Suprapubic skin (tissue), 3 donors: ENCODE measurements around the gene CD2AP.

ENCODE experiments used
- CTCF ChIP-seq, 2 donors: fragments of 200-600 bp in 1 of 2; fragments of 450-650 bp in 1 of 2; sonication (generic) in 1 of 2; IDR thresholded peaks; one replicate each; pipeline ENCODE4 v1.5.1; 2016 to 2019; ENCODE audit warnings: antibody characterized with exemption in 2 of 2, mild to moderate bottlenecking in 1 of 2, moderate library complexity in 1 of 2
- POLR2A ChIP-seq, 2 donors: fragments of 450-650 bp; IDR thresholded peaks; one replicate each; pipeline ENCODE4 v1.6.1; 2017; ENCODE audit warnings: antibody characterized with exemption in 2 of 2, mild to moderate bottlenecking in 2 of 2, moderate library complexity in 2 of 2

GRCh38 chr6:47535316-47536225, 58.0 kb downstream of the CD2AP start:
- TF ChIP-seq CTCF (IDR thresholded peaks at IDR 0.05) (no peak), POLR2A (IDR thresholded peaks at IDR 0.05) (no peak)
